WTC11 (cell line): ENCODE results near the gene LRTM1.

Experiments
- CREB1 ChIP-seq: sonication (generic); formaldehyde crosslinking; IDR thresholded peaks from 2 replicates; pipeline ENCODE4 v1.8.0; 2023; ENCODE audit warnings: mild to moderate bottlenecking, missing genetic modification reagents
- GRHL2 ChIP-seq: fragments of 250-450 bp; sonication (Bioruptor Pico); IDR thresholded peaks from 2 replicates; pipeline ENCODE4 v1.8.0; 2022; ENCODE audit warnings: mild to moderate bottlenecking, moderate library complexity; ENCODE audit not compliant: insufficient replicate concordance, severe bottlenecking
- MAX ChIP-seq: sonication (generic); formaldehyde crosslinking; IDR thresholded peaks from 2 replicates; pipeline ENCODE4 v1.8.0; 2022; ENCODE audit warnings: mild to moderate bottlenecking, missing genetic modification reagents
- NR1H2 ChIP-seq: sonication (generic); formaldehyde crosslinking; IDR thresholded peaks from 2 replicates; pipeline ENCODE4 v1.9.0; 2021; ENCODE audit warnings: mild to moderate bottlenecking, moderate library complexity, missing genetic modification reagents
- NR2C2 ChIP-seq: sonication (generic); formaldehyde crosslinking; IDR thresholded peaks from 2 replicates; pipeline ENCODE4 v1.8.0; 2022; ENCODE audit warnings: mild to moderate bottlenecking, missing genetic modification reagents
- STAT6 ChIP-seq: sonication (generic); formaldehyde crosslinking; conservative IDR thresholded peaks from 2 replicates; pipeline ENCODE4 v1.8.1; 2023; ENCODE audit warnings: mild to moderate bottlenecking, low read depth, missing genetic modification reagents, moderate library complexity
- TF ChIP-seq, protein P1 (sequence below): fragments of 200-600 bp; IDR thresholded peaks from 2 replicates; pipeline ENCODE4 v1.8.0; 2022; ENCODE audit warnings: antibody characterized with exemption
- TF ChIP-seq, protein P2 (sequence below): sonication (generic); formaldehyde crosslinking; IDR thresholded peaks from 2 replicates; pipeline ENCODE4 v1.8.0; 2022; ENCODE audit warnings: mild to moderate bottlenecking, missing genetic modification reagents
- TF ChIP-seq, protein P3 (sequence below): sonication (generic); formaldehyde crosslinking; IDR thresholded peaks from 2 replicates; pipeline ENCODE4 v1.8.1; 2023; ENCODE audit warnings: mild to moderate bottlenecking, moderate library complexity, missing genetic modification reagents

DNA sequence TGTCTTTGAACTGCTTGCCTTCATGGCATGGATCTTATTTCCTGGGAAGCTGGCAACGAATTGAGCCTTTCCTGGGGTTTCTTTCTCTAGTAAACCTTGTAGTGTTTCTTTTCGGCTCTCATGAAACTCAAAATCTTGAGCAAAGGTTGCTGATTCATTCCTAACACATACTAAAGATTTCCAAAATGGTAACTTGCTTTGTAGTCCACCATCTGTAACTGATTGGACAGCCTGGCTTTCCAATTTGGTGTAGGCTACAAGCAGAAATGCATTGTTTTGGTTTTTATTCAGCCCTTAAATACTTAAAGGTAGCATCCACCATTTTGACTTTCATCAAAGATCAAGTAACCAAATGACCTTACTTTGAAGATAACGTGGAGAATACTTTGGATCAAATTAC, 38.1 kb downstream of the LRTM1 start:
- TF ChIP-seq, protein P1, sequence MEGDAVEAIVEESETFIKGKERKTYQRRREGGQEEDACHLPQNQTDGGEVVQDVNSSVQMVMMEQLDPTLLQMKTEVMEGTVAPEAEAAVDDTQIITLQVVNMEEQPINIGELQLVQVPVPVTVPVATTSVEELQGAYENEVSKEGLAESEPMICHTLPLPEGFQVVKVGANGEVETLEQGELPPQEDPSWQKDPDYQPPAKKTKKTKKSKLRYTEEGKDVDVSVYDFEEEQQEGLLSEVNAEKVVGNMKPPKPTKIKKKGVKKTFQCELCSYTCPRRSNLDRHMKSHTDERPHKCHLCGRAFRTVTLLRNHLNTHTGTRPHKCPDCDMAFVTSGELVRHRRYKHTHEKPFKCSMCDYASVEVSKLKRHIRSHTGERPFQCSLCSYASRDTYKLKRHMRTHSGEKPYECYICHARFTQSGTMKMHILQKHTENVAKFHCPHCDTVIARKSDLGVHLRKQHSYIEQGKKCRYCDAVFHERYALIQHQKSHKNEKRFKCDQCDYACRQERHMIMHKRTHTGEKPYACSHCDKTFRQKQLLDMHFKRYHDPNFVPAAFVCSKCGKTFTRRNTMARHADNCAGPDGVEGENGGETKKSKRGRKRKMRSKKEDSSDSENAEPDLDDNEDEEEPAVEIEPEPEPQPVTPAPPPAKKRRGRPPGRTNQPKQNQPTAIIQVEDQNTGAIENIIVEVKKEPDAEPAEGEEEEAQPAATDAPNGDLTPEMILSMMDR: no peak
- TF ChIP-seq STAT6 (CRISPR knock-in tag) (no peak), GRHL2 (CRISPR knock-in tag) (no peak), MAX (CRISPR knock-in tag) (no peak), NR2C2 (no peak), CREB1 (CRISPR knock-in tag) (no peak), NR1H2 (CRISPR knock-in tag) (no peak)
- TF ChIP-seq, protein P2, sequence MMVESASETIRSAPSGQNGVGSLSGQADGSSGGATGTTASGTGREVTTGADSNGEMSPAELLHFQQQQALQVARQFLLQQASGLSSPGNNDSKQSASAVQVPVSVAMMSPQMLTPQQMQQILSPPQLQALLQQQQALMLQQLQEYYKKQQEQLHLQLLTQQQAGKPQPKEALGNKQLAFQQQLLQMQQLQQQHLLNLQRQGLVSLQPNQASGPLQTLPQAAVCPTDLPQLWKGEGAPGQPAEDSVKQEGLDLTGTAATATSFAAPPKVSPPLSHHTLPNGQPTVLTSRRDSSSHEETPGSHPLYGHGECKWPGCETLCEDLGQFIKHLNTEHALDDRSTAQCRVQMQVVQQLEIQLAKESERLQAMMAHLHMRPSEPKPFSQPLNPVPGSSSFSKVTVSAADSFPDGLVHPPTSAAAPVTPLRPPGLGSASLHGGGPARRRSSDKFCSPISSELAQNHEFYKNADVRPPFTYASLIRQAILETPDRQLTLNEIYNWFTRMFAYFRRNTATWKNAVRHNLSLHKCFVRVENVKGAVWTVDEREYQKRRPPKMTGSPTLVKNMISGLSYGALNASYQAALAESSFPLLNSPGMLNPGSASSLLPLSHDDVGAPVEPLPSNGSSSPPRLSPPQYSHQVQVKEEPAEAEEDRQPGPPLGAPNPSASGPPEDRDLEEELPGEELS (CRISPR knock-in tag): no peak
- TF ChIP-seq, protein P3, sequence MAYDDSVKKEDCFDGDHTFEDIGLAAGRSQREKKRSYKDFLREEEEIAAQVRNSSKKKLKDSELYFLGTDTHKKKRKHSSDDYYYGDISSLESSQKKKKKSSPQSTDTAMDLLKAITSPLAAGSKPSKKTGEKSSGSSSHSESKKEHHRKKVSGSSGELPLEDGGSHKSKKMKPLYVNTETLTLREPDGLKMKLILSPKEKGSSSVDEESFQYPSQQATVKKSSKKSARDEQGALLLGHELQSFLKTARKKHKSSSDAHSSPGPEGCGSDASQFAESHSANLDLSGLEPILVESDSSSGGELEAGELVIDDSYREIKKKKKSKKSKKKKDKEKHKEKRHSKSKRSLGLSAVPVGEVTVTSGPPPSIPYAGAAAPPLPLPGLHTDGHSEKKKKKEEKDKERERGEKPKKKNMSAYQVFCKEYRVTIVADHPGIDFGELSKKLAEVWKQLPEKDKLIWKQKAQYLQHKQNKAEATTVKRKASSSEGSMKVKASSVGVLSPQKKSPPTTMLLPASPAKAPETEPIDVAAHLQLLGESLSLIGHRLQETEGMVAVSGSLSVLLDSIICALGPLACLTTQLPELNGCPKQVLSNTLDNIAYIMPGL: no peak
